HCT116 (cell line): ENCODE results near the gene CSK. TPM values are rescaled to one million over a fixed set of nuclear protein-coding genes. Genes with fewer than 3 reads are reported as not detected.
A peak's percentile ranks its signal among the peaks of the same experiment; 100 is the strongest.

Experiments
- ATAC-seq: fragments of 200-7000 bp; cut with Tn5 transposase; 2 replicates; pipeline ENCODE4 v1.9.1; 2020; ENCODE audit warnings: mild to moderate bottlenecking, moderate library complexity
- BruUV-seq: library from RNA; stranded (reverse); fragments of 400-500 nt; replicated peaks from 2 replicates; lab custom pipeline; 2021; lab: Mats Ljungman, UMichigan
- CTCF ChIA-PET: fragments of 300-600 bp; sonication (Branson Sonifier 250); formaldehyde crosslinking; loops from one replicate; lab custom pipeline; 2021; ENCODE audit warnings: antibody characterized with exemption; lab: Charles Lee
- POLR2A ChIA-PET: fragments of 300-600, 350-600 bp; sonication (Branson Sonifier 250); formaldehyde crosslinking; loops from one replicate; lab custom pipeline; 2021; ENCODE audit warnings: antibody characterized with exemption; lab: Charles Lee
- RAD21 ChIA-PET, 2 experiments: fragments of 300-600 bp; sonication (Branson Sonifier 250); formaldehyde crosslinking; loops; one replicate each; lab custom pipeline; 2023; ENCODE audit warnings: low total read pairs in 2 of 2; ENCODE audit not compliant: uncharacterized antibody in 2 of 2, unreplicated experiment in 2 of 2, low non-redundant PET in 1 of 2; lab: Charles Lee
- DNase-seq: peaks from one replicate; pipeline ENCODE4 v3.0.0-alpha.2; 2010; ENCODE audit warnings: low read depth, low spot score
- H2AFZ ChIP-seq: fragments of 200-600 bp; shearing (Covaris generic), sonication (generic); 2 replicates; pipeline ENCODE4 v1.6.1; 2017; ENCODE audit warnings: low read depth, mixed run types, mixed read lengths, antibody characterized with exemption, low read length; ENCODE audit not compliant: poor library complexity, severe bottlenecking
- H3K27ac ChIP-seq: 2 replicates; pipeline ENCODE4 v1.5.1; 2012; ENCODE audit warnings: low read depth, low read length
- H3K27me3 ChIP-seq: fragments of 200-600 bp; sonication (generic); 2 replicates; pipeline ENCODE4 v1.6.1; 2016; ENCODE audit warnings: mixed run types, low read length, mixed read lengths; ENCODE audit not compliant: insufficient read depth
- H3K36me3 ChIP-seq, 2 experiments: fragments of 200-500 bp in 1 of 2; fragments of 200-600 bp in 1 of 2; sonication (Bioruptor generic) in 1 of 2; sonication (generic) in 1 of 2; 2 replicates each; pipeline versions ENCODE4 v1.5.1 to v1.6.1; 2014 to 2016; ENCODE audit warnings: low read length in 2 of 2, inconsistent platforms in 1 of 2, mixed read lengths in 1 of 2, mixed run types in 1 of 2; ENCODE audit not compliant: insufficient read depth in 2 of 2, control insufficient read depth in 1 of 2
- H3K4me1 ChIP-seq, 2 experiments: fragments of 200-600 bp in 1 of 2; sonication (generic) in 1 of 2; 2 replicates each; pipeline versions ENCODE4 v1.5.1 to v1.6.1; 2012 to 2017; ENCODE audit warnings: low read length in 2 of 2, inconsistent platforms in 1 of 2, mild to moderate bottlenecking in 1 of 2, mixed read lengths in 1 of 2, mixed run types in 1 of 2, moderate library complexity in 1 of 2; ENCODE audit not compliant: insufficient read depth in 2 of 2, control insufficient read depth in 1 of 2
- H3K4me2 ChIP-seq: fragments of 200-600 bp; sonication (generic); 2 replicates; pipeline ENCODE4 v1.6.1; 2017; ENCODE audit warnings: mixed run types, low read length, mixed read lengths
- H3K4me3 ChIP-seq, 2 experiments: fragments of 200-600 bp in 1 of 2; sonication (generic) in 1 of 2; replicated peaks in 1 of 2; 2 replicates each; pipeline ENCODE4 v1.5.1; 2011 to 2016; ENCODE audit warnings: low read length in 2 of 2, control low read depth in 1 of 2, low read depth in 1 of 2, mild to moderate bottlenecking in 1 of 2, mixed read lengths in 1 of 2, mixed run types in 1 of 2
- H3K79me2 ChIP-seq: fragments of 200-600 bp; sonication (generic); 2 replicates; pipeline ENCODE4 v1.6.1; 2017; ENCODE audit warnings: mild to moderate bottlenecking, mixed run types, low read length, moderate library complexity, mixed read lengths; ENCODE audit not compliant: insufficient read depth
- H3K9ac ChIP-seq: fragments of 200-600 bp; sonication (generic); 2 replicates; pipeline ENCODE4 v1.6.1; 2016; ENCODE audit warnings: low read length, mixed read lengths
- H3K9me2 ChIP-seq: fragments of 200-600 bp; sonication (generic), shearing (Covaris generic); 2 replicates; pipeline ENCODE4 v1.6.1; 2017; ENCODE audit warnings: mixed run types, mild to moderate bottlenecking, moderate library complexity; ENCODE audit not compliant: insufficient read depth
- H3K9me3 ChIP-seq, 2 experiments: fragments of 200-500 bp in 1 of 2; fragments of 200-600 bp in 1 of 2; sonication (Bioruptor generic) in 1 of 2; sonication (generic) in 1 of 2; 2 replicates each; pipeline ENCODE4 v1.6.1; 2014 to 2017; ENCODE audit warnings: low read length in 2 of 2, mixed read lengths in 2 of 2, inconsistent platforms in 1 of 2, low read depth in 1 of 2, mild to moderate bottlenecking in 1 of 2, mixed run types in 1 of 2, moderate library complexity in 1 of 2; ENCODE audit not compliant: control insufficient read depth in 1 of 2, insufficient read depth in 1 of 2
- H4K20me1 ChIP-seq: fragments of 200-600 bp; sonication (generic), shearing (Covaris generic); 2 replicates; pipeline ENCODE4 v1.6.1; 2017; ENCODE audit warnings: mixed run types, mild to moderate bottlenecking, moderate library complexity; ENCODE audit not compliant: insufficient read depth
- EZH2phosphoT487 ChIP-seq: fragments of 200-600 bp; IDR thresholded peaks from 2 replicates; pipeline ENCODE4 v1.6.1; 2018; ENCODE audit warnings: antibody characterized with exemption, borderline replicate concordance
- POLR2AphosphoS5 ChIP-seq: IDR thresholded peaks from 2 replicates; pipeline ENCODE4 v1.6.1; 2011; ENCODE audit warnings: mild to moderate bottlenecking, low read depth, low read length, moderate library complexity
- intact Hi-C: fragments of 100-400 bp; cut with micrococcal nuclease; formaldehyde crosslinking; loops from 2 replicates; pipeline ENCODE4 v1.10.0; 2022
- total RNA-seq: library from RNA; stranded (reverse); gene quantifications from one replicate; pipeline ENCODE4 v1.2.1, GENCODE V29; 2021; ENCODE audit not compliant: unreplicated experiment
- TF ChIP-seq, protein P1 (sequence below): IDR thresholded peaks from 2 replicates; pipeline ENCODE4 v1.6.1; 2012; ENCODE audit warnings: low read depth
- TF ChIP-seq, protein P2 (sequence below): IDR thresholded peaks from 2 replicates; pipeline ENCODE4 v1.6.1; 2011; ENCODE audit warnings: mild to moderate bottlenecking, low read length, moderate library complexity; ENCODE audit not compliant: insufficient replicate concordance; ENCODE audit errors: extremely low read depth
- TF ChIP-seq, protein P3 (sequence below): IDR thresholded peaks from 2 replicates; pipeline ENCODE4 v1.6.1; 2012

The CSK gene
- total RNA-seq, 1 experiment from 2014 or later = 72.2 TPM

DNA sequence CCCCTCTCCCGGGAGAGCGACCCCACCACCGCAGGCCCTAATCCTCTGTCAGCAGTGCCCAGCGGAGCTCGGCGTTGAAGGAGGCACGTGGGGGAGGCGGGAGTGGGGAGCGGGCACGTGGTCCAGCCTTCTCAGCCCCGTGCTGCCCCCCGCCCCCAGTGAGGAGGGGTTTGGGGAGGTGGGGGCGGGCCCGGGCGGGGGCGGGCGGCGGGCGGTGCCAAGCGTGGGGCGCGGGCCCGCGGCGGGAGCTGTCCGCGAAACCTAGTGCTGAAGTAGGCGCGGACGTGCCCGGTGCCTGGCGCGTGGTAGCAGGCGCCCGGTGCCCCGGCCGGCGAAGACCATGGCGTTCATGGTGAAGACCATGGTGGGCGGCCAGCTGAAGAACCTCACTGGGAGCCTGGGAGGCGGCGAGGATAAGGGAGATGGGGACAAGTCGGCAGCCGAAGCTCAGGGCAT is 44.5 kb downstream of the CSK start, which contains the start of gene CPLX3:
TSS of gene CPLX3 (plus strand) at position 264 of the 456 bp plus-strand sequence. CDS start at position 341, 77 bp downstream.
- Histone ChIP-seq H3K27ac (no peak within 1 kb of the TSS), H2AFZ (no peak within 1 kb of the TSS), H4K20me1 (no peaks in the 10 kb centered on the region), H3K9me3 (no peaks in the 10 kb centered on the region), H3K36me3 (no peaks in the 10 kb centered on the region), H3K4me1 (no peaks in the 10 kb centered on the region), H3K27me3 (peaks cover 21% of the 10 kb centered on the region; the same call in 1 of the 2 replicates), H3K79me2 (no peaks in the 10 kb centered on the region), H3K9ac (no peak within 1 kb of the TSS), H3K4me3 (no peak within 1 kb of the TSS)
- ChIA-PET POLR2A (no interaction called here), RAD21 (no interaction called here), CTCF (interaction anchor here (1.4 to 2.3 kb wide), 2 partner anchors 9 to 55 kb away, joined by 3 to 14 read pairs; no protein-coding TSS in a partner anchor)
- intact Hi-C loops = no loop called here
- no TSS peak for BruUV-seq
- peak; percentile 63 for ATAC-seq
- DNase-seq = no peak
- TF ChIP-seq POLR2AphosphoS5 = no peak
- TF ChIP-seq, protein P1, sequence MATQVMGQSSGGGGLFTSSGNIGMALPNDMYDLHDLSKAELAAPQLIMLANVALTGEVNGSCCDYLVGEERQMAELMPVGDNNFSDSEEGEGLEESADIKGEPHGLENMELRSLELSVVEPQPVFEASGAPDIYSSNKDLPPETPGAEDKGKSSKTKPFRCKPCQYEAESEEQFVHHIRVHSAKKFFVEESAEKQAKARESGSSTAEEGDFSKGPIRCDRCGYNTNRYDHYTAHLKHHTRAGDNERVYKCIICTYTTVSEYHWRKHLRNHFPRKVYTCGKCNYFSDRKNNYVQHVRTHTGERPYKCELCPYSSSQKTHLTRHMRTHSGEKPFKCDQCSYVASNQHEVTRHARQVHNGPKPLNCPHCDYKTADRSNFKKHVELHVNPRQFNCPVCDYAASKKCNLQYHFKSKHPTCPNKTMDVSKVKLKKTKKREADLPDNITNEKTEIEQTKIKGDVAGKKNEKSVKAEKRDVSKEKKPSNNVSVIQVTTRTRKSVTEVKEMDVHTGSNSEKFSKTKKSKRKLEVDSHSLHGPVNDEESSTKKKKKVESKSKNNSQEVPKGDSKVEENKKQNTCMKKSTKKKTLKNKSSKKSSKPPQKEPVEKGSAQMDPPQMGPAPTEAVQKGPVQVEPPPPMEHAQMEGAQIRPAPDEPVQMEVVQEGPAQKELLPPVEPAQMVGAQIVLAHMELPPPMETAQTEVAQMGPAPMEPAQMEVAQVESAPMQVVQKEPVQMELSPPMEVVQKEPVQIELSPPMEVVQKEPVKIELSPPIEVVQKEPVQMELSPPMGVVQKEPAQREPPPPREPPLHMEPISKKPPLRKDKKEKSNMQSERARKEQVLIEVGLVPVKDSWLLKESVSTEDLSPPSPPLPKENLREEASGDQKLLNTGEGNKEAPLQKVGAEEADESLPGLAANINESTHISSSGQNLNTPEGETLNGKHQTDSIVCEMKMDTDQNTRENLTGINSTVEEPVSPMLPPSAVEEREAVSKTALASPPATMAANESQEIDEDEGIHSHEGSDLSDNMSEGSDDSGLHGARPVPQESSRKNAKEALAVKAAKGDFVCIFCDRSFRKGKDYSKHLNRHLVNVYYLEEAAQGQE = peak; percentile 68; the same call in 1 of the 2 replicates
- TF ChIP-seq, all 23 proteins: peak for 1
- Histone ChIP-seq H3K9me2 (no peaks in the 10 kb centered on the region), H3K4me2 (no peak within 1 kb of the TSS)

- Histone ChIP-seq H3K4me3 (no peak overlapping the region), H3K36me3 (no peaks in the 10 kb centered on the region), H3K9me2 (no peaks in the 10 kb centered on the region), H3K27me3 (peaks cover 21% of the 10 kb centered on the region; the same call in 1 of the 2 replicates), H3K9ac (no peak overlapping the region), H3K9me3 (no peaks in the 10 kb centered on the region), H3K27ac (no peak overlapping the region), H3K4me2 (no peak overlapping the region), H3K4me1 (no peaks in the 10 kb centered on the region), H4K20me1 (no peaks in the 10 kb centered on the region), H3K79me2 (no peaks in the 10 kb centered on the region), H2AFZ (no peak overlapping the region)
- intact Hi-C loops = no loop called here
- RAD21 ChIA-PET = no interaction called here
- no peak for ATAC-seq
- TF ChIP-seq, protein P2, sequence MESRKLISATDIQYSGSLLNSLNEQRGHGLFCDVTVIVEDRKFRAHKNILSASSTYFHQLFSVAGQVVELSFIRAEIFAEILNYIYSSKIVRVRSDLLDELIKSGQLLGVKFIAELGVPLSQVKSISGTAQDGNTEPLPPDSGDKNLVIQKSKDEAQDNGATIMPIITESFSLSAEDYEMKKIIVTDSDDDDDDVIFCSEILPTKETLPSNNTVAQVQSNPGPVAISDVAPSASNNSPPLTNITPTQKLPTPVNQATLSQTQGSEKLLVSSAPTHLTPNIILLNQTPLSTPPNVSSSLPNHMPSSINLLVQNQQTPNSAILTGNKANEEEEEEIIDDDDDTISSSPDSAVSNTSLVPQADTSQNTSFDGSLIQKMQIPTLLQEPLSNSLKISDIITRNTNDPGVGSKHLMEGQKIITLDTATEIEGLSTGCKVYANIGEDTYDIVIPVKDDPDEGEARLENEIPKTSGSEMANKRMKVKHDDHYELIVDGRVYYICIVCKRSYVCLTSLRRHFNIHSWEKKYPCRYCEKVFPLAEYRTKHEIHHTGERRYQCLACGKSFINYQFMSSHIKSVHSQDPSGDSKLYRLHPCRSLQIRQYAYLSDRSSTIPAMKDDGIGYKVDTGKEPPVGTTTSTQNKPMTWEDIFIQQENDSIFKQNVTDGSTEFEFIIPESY = no peak
- TF ChIP-seq, protein P3, sequence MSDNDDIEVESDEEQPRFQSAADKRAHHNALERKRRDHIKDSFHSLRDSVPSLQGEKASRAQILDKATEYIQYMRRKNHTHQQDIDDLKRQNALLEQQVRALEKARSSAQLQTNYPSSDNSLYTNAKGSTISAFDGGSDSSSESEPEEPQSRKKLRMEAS = no peak
- TF ChIP-seq EZH2phosphoT487 = no peak
- no peak for DNase-seq
- POLR2A ChIA-PET = no interaction called here
- no TSS peak for BruUV-seq
- CTCF ChIA-PET = interaction anchor here (2.3 kb wide), 1 partner anchor 56 kb away, joined by 14 read pairs; no protein-coding TSS in a partner anchor
These were observed 45.0 kb downstream of the CSK start for GRCh38 chr15:74826921-74827320.
